COLO668 (cell line): ENCODE results near the gene MAGEB2.
"Not testable (repeated sequence)": the region's sequence is repeated elsewhere in the genome, so short reads cannot be mapped to it uniquely, and the experiment has no call there.

Source experiments
- DNase-seq: peaks from one replicate; lab custom pipeline; 2025; ENCODE audit not compliant: unreplicated experiment; lab: John Stamatoyannopoulos, UW

The MAGEB2 gene, protein sequence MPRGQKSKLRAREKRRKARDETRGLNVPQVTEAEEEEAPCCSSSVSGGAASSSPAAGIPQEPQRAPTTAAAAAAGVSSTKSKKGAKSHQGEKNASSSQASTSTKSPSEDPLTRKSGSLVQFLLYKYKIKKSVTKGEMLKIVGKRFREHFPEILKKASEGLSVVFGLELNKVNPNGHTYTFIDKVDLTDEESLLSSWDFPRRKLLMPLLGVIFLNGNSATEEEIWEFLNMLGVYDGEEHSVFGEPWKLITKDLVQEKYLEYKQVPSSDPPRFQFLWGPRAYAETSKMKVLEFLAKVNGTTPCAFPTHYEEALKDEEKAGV

DNA sequence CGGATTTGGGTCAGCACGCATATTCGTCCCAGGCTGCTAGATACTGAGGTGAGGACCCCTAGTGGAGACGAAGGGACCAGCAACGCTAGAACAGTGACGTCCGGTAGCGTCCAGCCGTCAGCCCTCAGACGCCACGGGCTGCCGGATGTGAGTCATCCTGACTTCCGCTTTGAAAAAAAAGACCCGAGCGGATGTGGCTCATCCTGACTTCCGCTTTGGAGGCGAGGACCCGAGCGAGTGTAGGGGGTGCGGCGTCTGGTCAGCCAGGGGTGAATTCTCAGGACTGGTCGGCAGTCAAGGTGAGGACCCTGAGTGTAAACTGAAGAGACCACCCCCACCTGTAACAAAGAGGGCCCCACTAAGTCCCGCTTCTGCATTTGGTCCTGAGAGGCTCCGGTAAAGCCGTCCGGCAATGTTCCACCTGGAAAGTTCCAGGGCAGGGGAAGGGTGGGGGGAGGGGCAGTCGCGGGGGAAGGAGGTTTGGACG lies at the start of gene MAGEB2:
Gene MAGEB2 (plus strand): TSS at position 207 of the 487 bp plus-strand sequence. CDS start 3,018 bp downstream, outside the sequence.
- no peak for DNase-seq

DNA sequence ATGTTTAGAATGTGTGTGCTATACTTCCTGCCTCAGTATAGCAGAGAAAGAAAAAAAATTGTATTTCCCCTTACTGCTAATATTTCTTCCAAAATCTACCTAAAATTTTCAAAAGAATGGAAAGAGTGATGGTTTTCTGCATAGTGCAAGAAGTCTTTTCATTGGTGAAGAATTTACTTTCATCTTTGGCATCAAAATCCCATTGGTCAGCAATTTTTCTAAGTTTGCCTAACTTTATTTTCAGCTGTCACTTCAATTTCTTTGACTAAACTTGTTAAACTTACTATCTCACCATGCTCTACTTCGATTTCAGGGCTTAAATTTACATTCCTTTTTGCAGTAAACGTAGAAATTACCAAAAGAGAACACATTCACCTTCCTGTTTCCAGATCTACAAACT lies 44.5 kb upstream of the MAGEB2 start:
- DNase-seq: no peak

GRCh38 chrX:30181353-30181752 lies 34.0 kb upstream of the MAGEB2 start:
- no peak for DNase-seq

GRCh38 chrX:30183554-30183953 lies 31.8 kb upstream of the MAGEB2 start:
- no peak for DNase-seq

GRCh38 chrX:30190426-30190825 lies 24.9 kb upstream of the MAGEB2 start:
- no peak for DNase-seq

DNA sequence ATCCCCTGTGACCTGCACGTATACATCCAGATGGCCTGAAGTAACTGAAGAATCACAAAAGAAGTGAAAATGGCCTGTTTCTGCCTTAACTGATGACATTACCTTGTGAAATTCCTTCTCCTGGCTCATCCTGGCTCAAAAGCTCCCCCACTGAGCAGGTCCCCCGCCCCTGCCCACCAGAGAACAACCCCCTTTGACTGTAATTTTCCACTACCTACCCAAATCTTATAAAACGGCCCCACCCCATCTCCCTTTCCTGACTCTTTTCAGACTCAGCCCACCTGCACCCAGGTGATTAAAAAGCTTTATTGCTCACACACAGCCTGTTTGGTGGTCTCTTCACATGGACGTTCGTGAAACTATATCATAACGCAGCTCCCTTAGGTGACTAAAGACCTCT lies 21.5 kb upstream of the MAGEB2 start:
- DNase-seq: not testable (repeated sequence)

- no peak for DNase-seq
Observed at GRCh38 chrX:30196322-30196721, 19.0 kb upstream of the MAGEB2 start.

GRCh38 chrX:30212172-30212571 lies 3.2 kb upstream of the MAGEB2 start:
- DNase-seq: no peak

- no peak for DNase-seq
Observed at GRCh38 chrX:30217465-30217864, 2.1 kb downstream of the MAGEB2 start.

- DNase-seq: no peak
Observed at GRCh38 chrX:30219372-30219771, 4.0 kb downstream of the MAGEB2 start.

GRCh38 chrX:30220661-30221060 lies 5.3 kb downstream of the MAGEB2 start:
- no peak for DNase-seq

DNA sequence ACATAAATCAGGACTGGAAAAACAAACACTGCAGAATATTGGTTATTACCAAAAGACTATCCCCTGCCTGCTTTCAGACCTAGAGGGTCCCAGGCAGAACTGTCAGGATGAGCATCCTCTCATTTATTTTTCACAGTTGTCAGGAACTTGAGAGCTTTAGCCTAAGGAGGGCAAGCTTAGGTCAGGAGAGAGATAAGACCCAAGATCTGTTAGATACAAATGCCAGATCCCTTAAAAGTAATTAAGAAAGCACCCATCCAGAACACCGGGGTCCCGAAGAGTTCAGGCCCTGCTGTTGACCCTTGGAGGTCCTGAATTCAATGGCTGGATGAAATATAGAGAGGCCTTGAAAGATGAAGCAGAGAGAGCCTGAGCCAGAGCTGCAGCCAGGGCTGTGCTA lies 9.2 kb downstream of the MAGEB2 start:
- DNase-seq: no peak

GRCh38 chrX:30228526-30228925 lies 13.2 kb downstream of the MAGEB2 start:
- DNase-seq: no peak

DNA sequence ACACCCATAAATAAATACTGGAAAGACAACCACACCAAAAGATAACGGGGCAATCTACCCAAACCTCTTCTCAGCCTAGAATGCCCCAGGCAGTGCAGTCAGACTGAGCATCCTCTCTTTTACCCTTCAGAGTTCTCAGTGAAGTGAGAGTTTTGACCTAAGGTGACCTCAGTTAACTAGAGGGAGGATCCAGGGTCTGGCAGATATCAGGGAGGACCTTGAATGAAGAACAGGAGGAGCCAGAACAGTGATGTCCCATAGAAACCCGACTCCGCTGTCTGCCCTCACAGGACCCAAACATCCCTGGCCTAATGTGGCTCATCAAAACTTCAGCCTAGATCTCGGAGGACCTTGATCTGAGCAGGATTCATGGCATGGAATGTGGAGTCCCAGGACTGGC lies 15.0 kb downstream of the MAGEB2 start, which contains the start of gene MAGEB3:
Gene MAGEB3 (plus strand): TSS at position 263 of the 400 bp plus-strand sequence. CDS start 5,268 bp downstream, outside the sequence.
- no peak for DNase-seq

- DNase-seq: no peak
Observed at GRCh38 chrX:30241724-30242415, 26.5 kb downstream of the MAGEB2 start, which contains the start of gene MAGEB4. TSS of gene MAGEB4 (plus strand) at chrX:30242000. CDS start at chrX:30242136, 136 bp downstream.

DNA sequence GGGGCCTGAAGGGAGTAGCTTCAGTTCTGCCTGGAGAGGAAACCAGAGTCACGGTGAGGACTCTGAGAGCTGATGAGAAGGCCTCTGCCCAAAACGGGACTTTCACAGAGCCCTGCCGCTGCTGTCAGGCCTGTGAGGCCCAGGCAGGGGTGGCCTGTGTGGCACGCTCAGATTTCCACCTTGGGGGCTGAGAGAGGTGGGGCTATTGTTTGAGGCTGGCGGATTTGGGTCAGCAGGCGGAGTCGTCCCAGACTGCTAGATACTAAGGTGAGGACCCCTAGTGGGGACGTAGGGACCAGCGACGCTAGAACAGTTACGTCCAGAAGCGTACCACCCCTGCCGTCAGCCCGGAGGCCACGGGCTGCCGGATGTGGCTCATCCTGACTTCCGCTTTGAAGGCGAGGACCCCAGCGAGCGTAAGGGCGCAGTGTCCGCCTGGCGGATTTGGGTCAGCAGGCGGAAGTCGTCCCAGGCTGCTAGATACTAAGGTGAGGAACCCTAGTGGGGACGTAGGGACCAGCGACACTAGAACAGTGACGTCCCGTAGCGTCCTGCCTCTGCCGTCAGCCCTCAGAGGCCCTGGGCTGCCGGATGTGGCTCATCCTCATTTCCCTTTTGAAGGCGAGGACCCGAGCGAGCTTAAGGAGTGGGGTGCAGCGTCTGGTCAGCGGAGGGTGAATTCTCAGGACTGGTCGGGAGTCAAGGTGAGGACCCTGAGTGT lies 31.6 kb downstream of the MAGEB2 start, which contains the start of gene MAGEB1:
Gene MAGEB1 (plus strand): TSS at position 378 of the 721 bp plus-strand sequence. CDS start 3,348 bp downstream, outside the sequence.
- DNase-seq: no peak

DNA sequence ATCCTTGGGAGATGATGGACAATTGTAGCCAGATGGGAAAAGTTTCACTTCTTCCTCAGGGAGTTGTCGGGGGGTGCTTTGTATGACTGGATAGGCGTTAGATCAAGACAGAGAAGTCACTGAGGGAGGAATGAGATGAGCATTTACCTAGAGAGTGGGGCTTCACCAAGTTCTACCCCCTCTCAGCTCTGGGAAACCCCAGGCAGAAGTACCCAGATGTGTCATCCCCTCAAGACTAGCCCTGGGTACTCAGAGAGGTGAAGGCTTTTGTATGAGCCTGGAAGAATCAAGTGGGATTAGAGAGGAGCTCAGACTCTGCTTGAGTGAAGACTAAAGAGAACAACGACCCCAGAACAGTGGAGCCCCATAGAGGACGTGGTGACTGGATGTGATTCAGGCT lies 33.5 kb downstream of the MAGEB2 start:
- DNase-seq: no peak

- no peak for DNase-seq
Observed at GRCh38 chrX:30253257-30253656, 37.9 kb downstream of the MAGEB2 start.

- DNase-seq: no peak
Observed at GRCh38 chrX:30259927-30260326, 44.6 kb downstream of the MAGEB2 start.

DNA sequence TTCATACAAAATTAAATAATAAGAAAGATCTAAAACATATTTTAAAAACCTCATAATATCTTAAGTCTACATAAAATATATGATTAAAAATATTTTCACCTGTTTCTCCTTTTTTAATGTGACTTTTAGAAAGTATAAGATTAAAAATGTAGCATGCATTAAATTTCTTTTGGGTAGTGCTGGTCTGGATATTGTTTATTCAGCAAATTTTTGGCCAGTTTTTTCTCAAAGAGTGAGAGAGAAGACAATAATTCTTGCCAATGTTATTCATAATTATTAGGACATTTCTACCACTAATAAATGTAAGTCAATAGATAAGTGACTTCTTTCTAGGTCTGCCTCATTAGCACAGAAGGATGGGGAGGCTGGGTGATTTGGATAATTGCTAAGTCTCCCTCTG lies 45.6 kb downstream of the MAGEB2 start:
- no peak for DNase-seq

DNA sequence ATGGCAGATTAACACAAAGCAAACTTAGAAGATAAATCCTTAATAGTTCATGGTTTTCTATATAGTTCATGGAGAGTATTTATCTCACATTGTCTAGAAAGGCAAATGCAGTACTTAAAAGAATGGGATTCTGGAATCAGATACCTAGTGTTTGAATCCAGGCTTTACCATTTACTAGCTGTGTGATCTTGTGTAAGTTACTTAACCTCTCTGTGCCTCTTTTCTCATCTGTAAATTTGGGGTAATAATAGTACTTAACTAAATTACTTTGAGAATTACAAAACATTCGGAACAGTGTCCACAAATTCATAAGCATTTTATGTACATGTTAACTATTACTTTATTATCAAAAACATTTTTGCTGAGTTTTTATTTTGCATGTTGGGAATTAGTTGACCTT lies 47.4 kb downstream of the MAGEB2 start:
- DNase-seq: no peak
